Measurements from ENCODE around the gene KPNA1. TPM values are rescaled to one million over a fixed set of nuclear protein-coding genes. Genes with fewer than 3 reads are reported as not detected.

KPNA1 gene
- total and polyA plus RNA-seq, 2 of the 13 experiments (the other 11 are each of a cell fraction or from before 2014, with no cell fraction given), result 15.4 to 30.0 TPM

DNA sequence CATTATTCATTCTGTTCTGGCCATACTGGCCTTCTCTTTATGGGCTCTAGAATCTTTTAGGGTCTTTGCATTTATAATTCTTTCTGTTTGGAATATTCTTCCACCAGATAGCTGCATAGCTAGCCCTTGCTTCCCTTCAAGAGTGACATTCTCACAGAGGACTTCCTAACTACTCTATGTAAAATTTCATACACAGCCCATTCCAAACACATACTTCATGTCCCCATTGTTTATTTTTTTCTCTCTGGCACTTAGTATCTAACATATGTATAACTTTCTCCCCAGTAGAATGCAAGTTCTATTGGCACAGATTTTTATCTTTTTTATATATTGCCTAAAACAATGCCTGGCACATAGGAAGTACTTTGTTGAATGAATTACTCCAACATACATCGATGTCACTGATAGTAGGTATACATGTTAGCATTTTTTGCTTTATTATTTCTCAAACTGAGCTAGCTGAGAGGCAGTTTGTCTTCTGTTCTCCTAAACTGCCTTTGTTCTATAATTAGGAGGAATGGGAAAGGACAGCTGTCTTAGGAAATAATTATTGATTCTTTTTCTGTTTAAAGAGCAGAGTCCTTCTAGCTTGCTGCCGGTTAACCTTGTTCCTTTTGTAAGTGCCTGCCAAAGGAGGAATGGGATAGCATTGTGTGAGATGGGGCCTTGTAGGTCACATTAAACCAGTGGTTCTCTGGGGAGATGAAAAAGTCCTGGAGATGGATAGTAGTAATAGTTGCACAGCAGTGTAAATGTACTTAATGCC is 122.9 kb downstream of the KPNA1 start (continued):
- no peak for TF ChIP-seq HNRNPH1 (optimal IDR thresholded peaks at IDR 0.05; ENCODE audit: low read depth, low read length)
- TF ChIP-seq NCOA1 (CRISPR knock-in tag; IDR thresholded peaks at IDR 0.05), result peak; percentile 54; the same call in 1 of the 2 replicates
- TF ChIP-seq RXRA (CRISPR knock-in tag; IDR thresholded peaks at IDR 0.05), result no peak
- TF ChIP-seq GATAD1 (CRISPR knock-in tag; IDR thresholded peaks at IDR 0.05), result no peak
- no peak for TF ChIP-seq RBAK (CRISPR knock-in tag; IDR thresholded peaks at IDR 0.05)
- TF ChIP-seq GFI1 (CRISPR knock-in tag; IDR thresholded peaks at IDR 0.05; ENCODE audit: borderline replicate concordance), result no peak
- no peak for TF ChIP-seq ZNF235 (CRISPR knock-in tag; IDR thresholded peaks at IDR 0.05; ENCODE audit: borderline replicate concordance)
- no peak for TF ChIP-seq SMC3 (IDR thresholded peaks at IDR 0.05; ENCODE audit: low read length)
- no peak for TF ChIP-seq CBX5 (CRISPR knock-in tag; IDR thresholded peaks at IDR 0.05; ENCODE audit: borderline replicate concordance)
- TF ChIP-seq ZNF784 (CRISPR knock-in tag; IDR thresholded peaks at IDR 0.05; ENCODE audit: borderline replicate concordance), result no peak
- TF ChIP-seq ISX (CRISPR knock-in tag; conservative IDR thresholded peaks at IDR 0.05), result no peak
- no peak for TF ChIP-seq REL (CRISPR knock-in tag; conservative IDR thresholded peaks at IDR 0.05)
- TF ChIP-seq, protein P1, sequence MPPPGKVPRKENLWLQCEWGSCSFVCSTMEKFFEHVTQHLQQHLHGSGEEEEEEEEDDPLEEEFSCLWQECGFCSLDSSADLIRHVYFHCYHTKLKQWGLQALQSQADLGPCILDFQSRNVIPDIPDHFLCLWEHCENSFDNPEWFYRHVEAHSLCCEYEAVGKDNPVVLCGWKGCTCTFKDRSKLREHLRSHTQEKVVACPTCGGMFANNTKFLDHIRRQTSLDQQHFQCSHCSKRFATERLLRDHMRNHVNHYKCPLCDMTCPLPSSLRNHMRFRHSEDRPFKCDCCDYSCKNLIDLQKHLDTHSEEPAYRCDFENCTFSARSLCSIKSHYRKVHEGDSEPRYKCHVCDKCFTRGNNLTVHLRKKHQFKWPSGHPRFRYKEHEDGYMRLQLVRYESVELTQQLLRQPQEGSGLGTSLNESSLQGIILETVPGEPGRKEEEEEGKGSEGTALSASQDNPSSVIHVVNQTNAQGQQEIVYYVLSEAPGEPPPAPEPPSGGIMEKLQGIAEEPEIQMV (CRISPR knock-in tag; IDR thresholded peaks at IDR 0.05; ENCODE audit: low read depth), result no peak
- TF ChIP-seq ZNF691 (CRISPR knock-in tag; IDR thresholded peaks at IDR 0.05; ENCODE audit: borderline replicate concordance, low read depth), result no peak
- TF ChIP-seq HES4 (CRISPR knock-in tag; IDR thresholded peaks at IDR 0.05; ENCODE audit: borderline replicate concordance), result no peak
- TF ChIP-seq, protein P2, sequence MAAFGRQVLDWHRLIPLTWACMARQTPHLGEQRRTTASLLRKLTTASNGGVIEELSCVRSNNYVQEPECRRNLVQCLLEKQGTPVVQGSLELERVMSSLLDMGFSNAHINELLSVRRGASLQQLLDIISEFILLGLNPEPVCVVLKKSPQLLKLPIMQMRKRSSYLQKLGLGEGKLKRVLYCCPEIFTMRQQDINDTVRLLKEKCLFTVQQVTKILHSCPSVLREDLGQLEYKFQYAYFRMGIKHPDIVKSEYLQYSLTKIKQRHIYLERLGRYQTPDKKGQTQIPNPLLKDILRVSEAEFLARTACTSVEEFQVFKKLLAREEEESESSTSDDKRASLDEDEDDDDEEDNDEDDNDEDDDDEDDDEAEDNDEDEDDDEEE (CRISPR knock-in tag; IDR thresholded peaks at IDR 0.05), result no peak
- TF ChIP-seq, protein P3, sequence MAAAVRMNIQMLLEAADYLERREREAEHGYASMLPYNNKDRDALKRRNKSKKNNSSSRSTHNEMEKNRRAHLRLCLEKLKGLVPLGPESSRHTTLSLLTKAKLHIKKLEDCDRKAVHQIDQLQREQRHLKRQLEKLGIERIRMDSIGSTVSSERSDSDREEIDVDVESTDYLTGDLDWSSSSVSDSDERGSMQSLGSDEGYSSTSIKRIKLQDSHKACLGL (CRISPR knock-in tag; IDR thresholded peaks at IDR 0.05), result no peak
- no peak for TF ChIP-seq AHR (CRISPR knock-in tag; IDR thresholded peaks at IDR 0.05)
- peak; percentile 77 for TF ChIP-seq NFIC (IDR thresholded peaks at IDR 0.05; ENCODE audit: low read length)
- no peak for TF ChIP-seq FLYWCH1 (CRISPR knock-in tag; IDR thresholded peaks at IDR 0.05)

Measured in HepG2 (cell line).